Endothelial cell of umbilical vein (primary cell): ENCODE results near the gene AGTPBP1. TPM values are rescaled to one million over a fixed set of nuclear protein-coding genes. Genes with fewer than 3 reads are reported as not detected.

ENCODE experiments used
- BruUV-seq: library from RNA; stranded (reverse); fragments of 400-500 nt; replicated peaks from 2 replicates; lab custom pipeline; 2021; lab: Mats Ljungman, UMichigan
- CTCF ChIA-PET: fragments of 300-600, 350-600 bp; sonication (Branson Sonifier 250); formaldehyde crosslinking; loops from one replicate; lab custom pipeline; 2021; ENCODE audit warnings: antibody characterized with exemption, inconsistent platforms; lab: Charles Lee
- POLR2A ChIA-PET: fragments of 300-600, 350-600 bp; sonication (Branson Sonifier 250); formaldehyde crosslinking; loops from one replicate; lab custom pipeline; 2021; ENCODE audit warnings: antibody characterized with exemption, inconsistent platforms; lab: Charles Lee
- DNase-seq: peaks from one replicate; pipeline ENCODE4 v3.0.0-alpha.2; 2011; ENCODE audit warnings: low read depth, low spot score
- FAIRE-seq: peaks from 2 replicates; lab custom pipeline; 2011; peaks lifted over from hg19 to GRCh38; lab: Jason Lieb, UNC
- H2AFZ ChIP-seq: 2 replicates; pipeline ENCODE4 v1.6.0; 2012; ENCODE audit warnings: low read depth, low read length, control low read depth, inconsistent platforms
- H3K27ac ChIP-seq: 2 replicates; pipeline ENCODE4 v1.5.1; 2011; ENCODE audit warnings: low read depth, mild to moderate bottlenecking, control low read depth, low read length, moderate library complexity; ENCODE audit not compliant: insufficient read depth
- H3K27me3 ChIP-seq, 2 experiments: 2 replicates each; pipeline versions ENCODE4 v1.6.0 to v1.6.1; 2011; ENCODE audit warnings: low read length in 2 of 2, mixed read lengths in 1 of 2; ENCODE audit not compliant: control insufficient read depth in 2 of 2, insufficient read depth in 2 of 2
- H3K36me3 ChIP-seq, 2 experiments: 2 replicates in 1 of 2; 3 replicates in 1 of 2; pipeline ENCODE4 v1.5.1; 2011; ENCODE audit warnings: low read length in 2 of 2, mild to moderate bottlenecking in 1 of 2, moderate library complexity in 1 of 2; ENCODE audit not compliant: control insufficient read depth in 2 of 2, insufficient read depth in 2 of 2; ENCODE audit errors: extremely low read depth in 1 of 2
- H3K4me1 ChIP-seq: 3 replicates; pipeline ENCODE4 v1.5.1; 2011; ENCODE audit warnings: mild to moderate bottlenecking, low read length; ENCODE audit not compliant: control insufficient read depth, insufficient read depth; ENCODE audit errors: extremely low read depth
- H3K4me2 ChIP-seq: 2 replicates; pipeline ENCODE4 v1.6.1; 2011; ENCODE audit warnings: low read length, control low read depth, mixed read lengths; ENCODE audit not compliant: insufficient read depth
- H3K4me3 ChIP-seq, 3 experiments: fragments of 200-600 bp in 1 of 3; sonication (generic), shearing (Covaris generic) in 1 of 3; replicated peaks in 1 of 3; 2 replicates each; pipeline ENCODE4 v1.5.1; 2011 to 2016; ENCODE audit warnings: control low read depth in 3 of 3, low read length in 3 of 3, mild to moderate bottlenecking in 2 of 3, inconsistent platforms in 1 of 3, low read depth in 1 of 3, moderate library complexity in 1 of 3; ENCODE audit not compliant: insufficient read depth in 1 of 3
- H3K79me2 ChIP-seq: 2 replicates; pipeline ENCODE4 v1.6.0; 2012; ENCODE audit warnings: low read length, inconsistent platforms; ENCODE audit not compliant: control insufficient read depth, insufficient read depth
- H3K9ac ChIP-seq: replicated peaks from 2 replicates; pipeline ENCODE3; 2011; ENCODE audit warnings: low read length, control low read depth; ENCODE audit not compliant: insufficient read depth; ENCODE audit errors: extremely low read depth
- H3K9me1 ChIP-seq: replicated peaks from 3 replicates; pipeline ENCODE4 v1.6.0; 2011; ENCODE audit warnings: mild to moderate bottlenecking, low read length; ENCODE audit not compliant: control insufficient read depth, insufficient read depth; ENCODE audit errors: extremely low read depth
- H3K9me3 ChIP-seq: replicated peaks from 2 replicates; pipeline ENCODE4 v1.5.1; 2012; ENCODE audit warnings: low read length, inconsistent platforms; ENCODE audit not compliant: control insufficient read depth, insufficient read depth
- H4K20me1 ChIP-seq: replicated peaks from 2 replicates; pipeline ENCODE3; 2011; ENCODE audit warnings: mild to moderate bottlenecking, low read length; ENCODE audit not compliant: control insufficient read depth, insufficient read depth; ENCODE audit errors: extremely low read depth
- CTCF ChIP-seq, 2 donors: IDR thresholded peaks; 1 replicate in 1 of 2; 2 replicates in 1 of 2; pipeline ENCODE4 v1.5.1; 2011; ENCODE audit warnings: low read length in 2 of 2, mild to moderate bottlenecking in 2 of 2, moderate library complexity in 2 of 2, control low read depth in 1 of 2, inconsistent platforms in 1 of 2, low read depth in 1 of 2; ENCODE audit not compliant: insufficient read depth in 1 of 2; ENCODE audit errors: extremely low read depth in 1 of 2
- EZH2 ChIP-seq: IDR thresholded peaks from 2 replicates; pipeline ENCODE4 v1.6.1; 2012; ENCODE audit warnings: borderline replicate concordance, low read depth, mild to moderate bottlenecking, moderate library complexity, low read length, inconsistent platforms; ENCODE audit not compliant: severe bottlenecking
- FOS ChIP-seq: IDR thresholded peaks from 2 replicates; pipeline ENCODE4 v1.6.1; 2011; ENCODE audit warnings: mild to moderate bottlenecking, low read length, moderate library complexity, borderline replicate concordance; ENCODE audit not compliant: insufficient read depth
- GATA2 ChIP-seq: IDR thresholded peaks from 2 replicates; pipeline ENCODE4 v1.7.0; 2011; ENCODE audit warnings: low read depth, mild to moderate bottlenecking, moderate library complexity, mixed read lengths, low read length; ENCODE audit not compliant: insufficient read length, insufficient read depth
- JUN ChIP-seq: IDR thresholded peaks from 2 replicates; pipeline ENCODE4 v1.6.1; 2011; ENCODE audit warnings: borderline replicate concordance, low read depth; ENCODE audit not compliant: insufficient read length, insufficient read depth
- MAX ChIP-seq: IDR thresholded peaks from 2 replicates; pipeline ENCODE4 v1.6.1; 2011; ENCODE audit not compliant: insufficient read depth, insufficient read length
- MYC ChIP-seq: IDR thresholded peaks from one replicate; pipeline ENCODE4 v1.6.1; 2011; ENCODE audit warnings: mild to moderate bottlenecking, low read depth, low read length
- POLR2A ChIP-seq: IDR thresholded peaks from 2 replicates; pipeline ENCODE4 v1.6.1; 2012; ENCODE audit warnings: low read depth, mild to moderate bottlenecking, control low read depth, low read length
- POLR2AphosphoS5 ChIP-seq: IDR thresholded peaks from 2 replicates; pipeline ENCODE4 v1.6.1; 2012; ENCODE audit warnings: low read depth, mild to moderate bottlenecking, control low read depth, low read length, moderate library complexity; ENCODE audit not compliant: insufficient read depth
- dilution Hi-C: fragments of 300-500 bp; cut with MboI; formaldehyde crosslinking; loops from one replicate; pipeline ENCODE4 v1.15.0; 2019; ENCODE audit warnings: low sequenced_read_pairs; ENCODE audit not compliant: extremely low pct_ligation_motif_present
- intact Hi-C: fragments of 100-400 bp; cut with micrococcal nuclease; formaldehyde crosslinking; loops from one replicate; pipeline ENCODE4 v1.10.0; 2022
- polyA plus RNA-seq, 4 experiments: library from polyadenylated mRNA; depleted of rRNA in 3 of 4; stranded (reverse) in 3 of 4; unstranded in 1 of 4; fragments of >200 nt; gene quantifications; 2 replicates each; pipeline versions ENCODE4 v1.2.1 to v1.2.3, GENCODE V29; 2011 to 2012; ENCODE audit warnings: missing spikeins in 1 of 4
- total RNA-seq: library from RNA; stranded (reverse); gene quantifications from 2 replicates; pipeline ENCODE4 v1.2.3, GENCODE V29; 2021

The AGTPBP1 gene
- total and polyA plus RNA-seq, 2 donors (not counting 3 experiments of a cell fraction or from before 2014, with no cell fraction given): 4.2 to 18.4 TPM

GRCh38 chr9:85662573-85662972 lies 79.2 kb downstream of the AGTPBP1 start:
- H3K27ac ChIP-seq: no peak overlapping the region
- H2AFZ ChIP-seq: no peak overlapping the region
- no peaks in the 10 kb centered on the region for H3K9me1 ChIP-seq
- H3K9me3 ChIP-seq: no peaks in the 10 kb centered on the region
- CTCF ChIA-PET: no interaction called here
- H3K9ac ChIP-seq: no peak overlapping the region
- dilution Hi-C loops: no loop called here
- H3K4me3 ChIP-seq: no peak overlapping the region
- H3K79me2 ChIP-seq: no peaks in the 10 kb centered on the region
- TF ChIP-seq FOS: no peak
- no peak for TF ChIP-seq GATA2
- TF ChIP-seq EZH2: no peak
- no peak for TF ChIP-seq POLR2A
- no peak for TF ChIP-seq MAX
- TF ChIP-seq POLR2AphosphoS5: no peak
- no peak for TF ChIP-seq MYC
- TF ChIP-seq CTCF (IDR thresholded peaks at IDR 0.05; ENCODE audit: extremely low read depth in 1 of 2, insufficient read depth in 1 of 2, low read depth in 1 of 2, low read length in 2 of 2): no peak
- no peak for TF ChIP-seq JUN
- no peaks in the 10 kb centered on the region for H3K27me3 ChIP-seq
- DNase-seq (no peak), FAIRE-seq (no peak)
- no peaks in the 10 kb centered on the region for H4K20me1 ChIP-seq
- POLR2A ChIA-PET: no interaction called here
- no peaks in the 10 kb centered on the region for H3K36me3 ChIP-seq
- H3K4me1 ChIP-seq: no peaks in the 10 kb centered on the region
- intact Hi-C loops: no loop called here
- no TSS peak for BruUV-seq
- no peak overlapping the region for H3K4me2 ChIP-seq
